Activated naive CD4-positive, alpha-beta T cell (primary cell): Measurements from ENCODE around the gene FNIP1.
"Not testable (repeated sequence)": the region's sequence is repeated elsewhere in the genome, so short reads cannot be mapped to it uniquely, and the experiment has no call there.

ENCODE experiments used
- DNase-seq, 4 experiments: peaks; one replicate each; lab custom pipeline; 2025; lab: John Stamatoyannopoulos, UW

FNIP1 gene

GRCh38 chr5:131796793-131797693 is at the start of gene FNIP1:
TSS of gene FNIP1 (minus strand) at chr5:131797017. CDS start at chr5:131796921, 96 bp downstream.
- peak; percentile 88 to 99 (median 96) for DNase-seq

- no peak for DNase-seq
Measured at GRCh38 chr5:131846536-131846935, 49.7 kb upstream of the FNIP1 start.

GRCh38 chr5:131845828-131846227 is 49.0 kb upstream of the FNIP1 start:
- no peak for DNase-seq

GRCh38 chr5:131842971-131843370 is 46.2 kb upstream of the FNIP1 start:
- not testable (repeated sequence) for DNase-seq

- not testable (repeated sequence) for DNase-seq
Measured at GRCh38 chr5:131832702-131833101, 35.9 kb upstream of the FNIP1 start.

GRCh38 chr5:131825404-131826013 is 28.7 kb upstream of the FNIP1 start:
- DNase-seq: no peak

- DNase-seq: no peak
Measured at GRCh38 chr5:131824631-131825030, 27.8 kb upstream of the FNIP1 start.

- no peak for DNase-seq
Measured at GRCh38 chr5:131821221-131821620, 24.4 kb upstream of the FNIP1 start.

GRCh38 chr5:131818001-131818724 is 21.3 kb upstream of the FNIP1 start:
- no peak for DNase-seq

GRCh38 chr5:131814990-131815389 is 18.2 kb upstream of the FNIP1 start:
- no peak for DNase-seq

- no peak for DNase-seq
Measured at GRCh38 chr5:131812371-131813160, 15.7 kb upstream of the FNIP1 start.

- no peak for DNase-seq
Measured at GRCh38 chr5:131810510-131811249, 13.9 kb upstream of the FNIP1 start.

GRCh38 chr5:131795879-131796792 is 681 bp downstream of the FNIP1 start:
- peak in 2 of 4 experiments; percentile 27 to 29 for DNase-seq

GRCh38 chr5:131795228-131795627 is 1.6 kb downstream of the FNIP1 start:
- no peak for DNase-seq

- DNase-seq: no peak
Measured at GRCh38 chr5:131794586-131794985, 2.2 kb downstream of the FNIP1 start.

GRCh38 chr5:131792896-131793295 is 3.9 kb downstream of the FNIP1 start:
- no peak for DNase-seq

GRCh38 chr5:131791866-131792265 is 5.0 kb downstream of the FNIP1 start:
- DNase-seq: no peak

GRCh38 chr5:131790550-131790949 is 6.3 kb downstream of the FNIP1 start:
- no peak for DNase-seq

GRCh38 chr5:131789765-131790164 is 7.1 kb downstream of the FNIP1 start:
- DNase-seq: no peak

GRCh38 chr5:131787736-131788135 is 9.1 kb downstream of the FNIP1 start:
- DNase-seq: no peak
